Measurements from ENCODE around the gene FHIP2A. TPM values are rescaled to one million over a fixed set of nuclear protein-coding genes. Genes with fewer than 3 reads are reported as not detected.
"Not testable (repeated sequence)": the region's sequence is repeated elsewhere in the genome, so short reads cannot be mapped to it uniquely, and the experiment has no call there.

FHIP2A gene
- total and polyA plus RNA-seq, 7 donors = 3.4 to 31.9 (median 19.9) TPM

GRCh38 chr10:114856544-114857287 lies 35.1 kb downstream of the FHIP2A start:
- 71 to 81% (median 78%) methylated on average over 9 of the region's 9 CpGs for WGBS, 3 donors
- Histone ChIP-seq H3K27ac (no peak overlapping the region), H3K9me3 (no peaks in the 10 kb centered on the region), H3K4me3 (no peak overlapping the region), H3K27me3 (ENCODE audit: insufficient read depth in 3 of 3, low read length in 2 of 3) (no peaks in the 10 kb centered on the region), H3K4me1 (no peaks in the 10 kb centered on the region), H3K36me3 (ENCODE audit: insufficient read depth in 1 of 2, low read depth in 1 of 2) (peaks cover 6 to 100% of the 10 kb centered on the region in 2 donors)
- DNase-seq = no peak
- no peak for ATAC-seq
- intact Hi-C loops (cut with DNase I) = no loop called here
- TF ChIP-seq, protein P1, sequence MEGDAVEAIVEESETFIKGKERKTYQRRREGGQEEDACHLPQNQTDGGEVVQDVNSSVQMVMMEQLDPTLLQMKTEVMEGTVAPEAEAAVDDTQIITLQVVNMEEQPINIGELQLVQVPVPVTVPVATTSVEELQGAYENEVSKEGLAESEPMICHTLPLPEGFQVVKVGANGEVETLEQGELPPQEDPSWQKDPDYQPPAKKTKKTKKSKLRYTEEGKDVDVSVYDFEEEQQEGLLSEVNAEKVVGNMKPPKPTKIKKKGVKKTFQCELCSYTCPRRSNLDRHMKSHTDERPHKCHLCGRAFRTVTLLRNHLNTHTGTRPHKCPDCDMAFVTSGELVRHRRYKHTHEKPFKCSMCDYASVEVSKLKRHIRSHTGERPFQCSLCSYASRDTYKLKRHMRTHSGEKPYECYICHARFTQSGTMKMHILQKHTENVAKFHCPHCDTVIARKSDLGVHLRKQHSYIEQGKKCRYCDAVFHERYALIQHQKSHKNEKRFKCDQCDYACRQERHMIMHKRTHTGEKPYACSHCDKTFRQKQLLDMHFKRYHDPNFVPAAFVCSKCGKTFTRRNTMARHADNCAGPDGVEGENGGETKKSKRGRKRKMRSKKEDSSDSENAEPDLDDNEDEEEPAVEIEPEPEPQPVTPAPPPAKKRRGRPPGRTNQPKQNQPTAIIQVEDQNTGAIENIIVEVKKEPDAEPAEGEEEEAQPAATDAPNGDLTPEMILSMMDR (IDR thresholded peaks at IDR 0.05) = no peak

DNA sequence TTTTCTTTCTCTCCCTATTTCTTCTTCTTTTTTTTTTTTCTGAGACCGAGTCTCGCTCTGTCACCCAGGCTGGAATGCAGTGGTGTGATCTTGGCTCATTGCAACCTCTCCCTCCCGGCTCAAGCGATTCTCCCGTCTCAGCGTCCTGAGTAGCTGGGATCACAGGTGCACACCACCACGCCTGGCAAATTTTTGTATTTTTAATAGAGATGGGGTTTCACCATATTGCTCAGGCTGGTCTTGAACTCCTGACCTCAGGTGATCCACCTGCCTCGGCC lies 35.6 kb downstream of the FHIP2A start:
- DNase-seq; ATAC-seq; intact Hi-C loops (cut with DNase I); H3K4me3 ChIP-seq; H3K27ac ChIP-seq; H3K4me1 ChIP-seq; H3K9me3 ChIP-seq; H3K27me3 ChIP-seq (ENCODE audit: insufficient read depth in 3 of 3, low read length in 2 of 3): not testable (repeated sequence)
- peaks cover 6 to 100% of the 10 kb centered on the region in 2 donors for H3K36me3 ChIP-seq (ENCODE audit: insufficient read depth in 1 of 2, low read depth in 1 of 2)
- WGBS, 3 donors = 90 to 95% (median 91%) methylated on average over 8 of the region's 8 CpGs

GRCh38 chr10:114857922-114858629 lies 36.5 kb downstream of the FHIP2A start:
- intact Hi-C loops (cut with DNase I) = no loop called here
- H3K27me3 ChIP-seq (ENCODE audit: insufficient read depth in 3 of 3, low read length in 2 of 3) = no peaks in the 10 kb centered on the region
- H3K4me3 ChIP-seq = no peak overlapping the region
- H3K36me3 ChIP-seq (ENCODE audit: insufficient read depth in 1 of 2, low read depth in 1 of 2) = peaks cover 6 to 100% of the 10 kb centered on the region in 2 donors
- H3K4me1 ChIP-seq = no peaks in the 10 kb centered on the region
- H3K27ac ChIP-seq = no peak overlapping the region
- H3K9me3 ChIP-seq = no peaks in the 10 kb centered on the region
- TF ChIP-seq, protein P1 (IDR thresholded peaks at IDR 0.05) = no peak
- DNase-seq = no peak
- no peak for ATAC-seq
- WGBS, 3 donors = 63 to 86% (median 81%) methylated on average over 2 of the region's 2 CpGs

- H3K36me3 ChIP-seq (ENCODE audit: insufficient read depth in 1 of 2, low read depth in 1 of 2) = peaks cover 6 to 100% of the 10 kb centered on the region in 2 donors
- no peak overlapping the region for H3K27ac ChIP-seq
- H3K27me3 ChIP-seq (ENCODE audit: insufficient read depth in 3 of 3, low read length in 2 of 3) = no peaks in the 10 kb centered on the region
- intact Hi-C loops (cut with DNase I) = no loop called here
- ATAC-seq (no peak), DNase-seq (no peak)
- no peaks in the 10 kb centered on the region for H3K9me3 ChIP-seq
- H3K4me1 ChIP-seq = no peaks in the 10 kb centered on the region
- WGBS, 3 donors = 90 to 96% (median 94%) methylated on average over 7 of the region's 7 CpGs
- H3K4me3 ChIP-seq = no peak overlapping the region
- TF ChIP-seq, protein P1 (IDR thresholded peaks at IDR 0.05) = no peak
Observed at GRCh38 chr10:114859222-114859621, 37.6 kb downstream of the FHIP2A start.

DNA sequence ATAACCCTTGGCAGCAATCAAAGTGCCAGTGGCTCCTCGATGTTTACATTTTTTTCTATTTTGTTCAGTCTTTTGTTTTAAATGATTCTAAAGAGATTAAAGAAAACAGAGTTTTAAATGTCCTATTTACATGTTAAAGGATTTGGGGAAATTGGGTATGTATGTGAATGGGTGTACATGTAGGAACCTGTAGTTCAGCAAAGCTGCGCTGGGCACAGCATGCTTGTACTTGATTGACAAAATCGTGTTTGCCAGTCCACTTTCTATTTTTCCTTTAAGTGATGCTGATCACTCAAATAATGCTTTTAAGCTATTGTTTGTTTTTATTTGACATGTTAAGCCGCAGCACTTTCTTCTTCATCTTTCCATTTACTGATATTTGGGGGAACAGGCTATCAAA lies 40.9 kb downstream of the FHIP2A start:
- H3K27ac ChIP-seq = no peak overlapping the region
- no peak overlapping the region for H3K4me3 ChIP-seq
- H3K36me3 ChIP-seq (ENCODE audit: insufficient read depth in 1 of 2, low read depth in 1 of 2) = peaks cover 6 to 88% of the 10 kb centered on the region in 2 donors
- intact Hi-C loops (cut with DNase I) = no loop called here
- H3K4me1 ChIP-seq = no peaks in the 10 kb centered on the region
- DNase-seq = no peak
- 92 to 94% (median 92%) methylated on average over 4 of the region's 4 CpGs for WGBS, 3 donors
- no peak for ATAC-seq
- TF ChIP-seq, protein P1 (IDR thresholded peaks at IDR 0.05) = no peak
- H3K9me3 ChIP-seq = no peaks in the 10 kb centered on the region
- H3K27me3 ChIP-seq (ENCODE audit: insufficient read depth in 3 of 3, low read length in 2 of 3) = no peaks in the 10 kb centered on the region
